LNCAP (cell line): Measurements from ENCODE around the gene C10orf71.

ENCODE experiments used
- TF ChIP-seq, protein P1 (sequence below): fragments of 450-650 bp; IDR thresholded peaks from 2 replicates; pipeline ENCODE4 v1.5.1; 2017; ENCODE audit warnings: mild to moderate bottlenecking

Gene C10orf71

DNA sequence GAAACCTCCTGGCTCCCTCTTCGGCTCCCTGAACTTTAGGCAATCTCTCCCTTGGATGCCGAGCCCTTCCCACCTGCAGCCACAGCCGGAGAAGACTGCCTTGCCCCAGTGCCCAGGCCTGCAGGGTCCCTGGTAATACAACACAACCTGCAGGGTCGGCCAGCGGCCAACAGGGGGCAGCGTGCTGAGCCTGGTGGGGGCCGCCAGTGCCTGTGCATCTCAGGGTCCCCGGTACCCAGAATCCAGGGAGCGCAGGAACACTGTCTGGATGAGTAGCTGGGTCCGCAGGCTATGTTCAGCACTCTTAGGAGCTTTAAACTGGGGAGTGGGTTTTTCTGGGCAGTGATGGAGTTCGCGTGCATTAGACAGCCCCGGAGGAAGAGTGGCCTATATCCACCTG lies 17.5 kb upstream of the C10orf71 start:
- TF ChIP-seq, protein P1, sequence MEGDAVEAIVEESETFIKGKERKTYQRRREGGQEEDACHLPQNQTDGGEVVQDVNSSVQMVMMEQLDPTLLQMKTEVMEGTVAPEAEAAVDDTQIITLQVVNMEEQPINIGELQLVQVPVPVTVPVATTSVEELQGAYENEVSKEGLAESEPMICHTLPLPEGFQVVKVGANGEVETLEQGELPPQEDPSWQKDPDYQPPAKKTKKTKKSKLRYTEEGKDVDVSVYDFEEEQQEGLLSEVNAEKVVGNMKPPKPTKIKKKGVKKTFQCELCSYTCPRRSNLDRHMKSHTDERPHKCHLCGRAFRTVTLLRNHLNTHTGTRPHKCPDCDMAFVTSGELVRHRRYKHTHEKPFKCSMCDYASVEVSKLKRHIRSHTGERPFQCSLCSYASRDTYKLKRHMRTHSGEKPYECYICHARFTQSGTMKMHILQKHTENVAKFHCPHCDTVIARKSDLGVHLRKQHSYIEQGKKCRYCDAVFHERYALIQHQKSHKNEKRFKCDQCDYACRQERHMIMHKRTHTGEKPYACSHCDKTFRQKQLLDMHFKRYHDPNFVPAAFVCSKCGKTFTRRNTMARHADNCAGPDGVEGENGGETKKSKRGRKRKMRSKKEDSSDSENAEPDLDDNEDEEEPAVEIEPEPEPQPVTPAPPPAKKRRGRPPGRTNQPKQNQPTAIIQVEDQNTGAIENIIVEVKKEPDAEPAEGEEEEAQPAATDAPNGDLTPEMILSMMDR, result peak; percentile 56

DNA sequence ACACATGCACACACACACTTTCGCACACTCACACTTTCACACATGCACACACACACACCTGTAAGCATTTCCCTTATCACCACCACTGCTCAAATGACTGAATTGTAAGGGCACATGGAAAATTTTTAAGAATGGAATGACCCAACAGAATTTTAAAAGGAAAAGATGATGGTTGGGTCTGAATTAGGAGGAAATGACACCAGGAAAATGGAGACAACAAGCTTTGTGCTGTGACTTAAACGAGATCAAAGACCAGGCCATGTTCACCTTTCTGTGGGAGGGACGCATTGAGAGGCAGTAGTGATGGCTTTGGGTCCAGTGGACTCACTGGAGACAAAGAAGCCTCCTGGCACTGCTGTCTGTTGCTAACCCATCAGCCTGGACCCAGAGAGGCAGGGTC lies 16.7 kb upstream of the C10orf71 start:
- TF ChIP-seq, protein P1, result no peak

DNA sequence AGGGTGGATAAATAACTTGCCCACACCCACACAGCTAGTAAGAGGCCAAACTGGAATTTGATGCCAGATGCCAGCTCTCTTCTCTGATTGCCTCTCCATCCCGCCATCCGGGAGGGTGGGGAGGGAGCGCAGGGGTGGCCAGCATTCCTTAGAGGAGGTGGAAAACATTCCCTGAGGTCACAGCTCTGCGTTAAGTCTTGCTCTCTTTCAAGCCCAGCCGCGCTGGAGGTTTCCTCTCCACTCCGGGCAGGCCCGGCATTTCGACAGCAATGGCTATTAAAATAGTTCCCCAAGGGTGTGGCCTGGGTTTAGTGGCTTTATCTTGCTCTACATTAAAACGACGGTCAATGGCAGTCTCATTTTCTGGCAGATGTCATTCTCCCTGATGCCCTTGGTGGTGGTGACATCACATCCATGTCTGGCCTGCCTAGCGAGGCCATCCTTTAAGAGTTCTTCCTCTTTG lies 16.1 kb upstream of the C10orf71 start:
- TF ChIP-seq, protein P1, result no peak

DNA sequence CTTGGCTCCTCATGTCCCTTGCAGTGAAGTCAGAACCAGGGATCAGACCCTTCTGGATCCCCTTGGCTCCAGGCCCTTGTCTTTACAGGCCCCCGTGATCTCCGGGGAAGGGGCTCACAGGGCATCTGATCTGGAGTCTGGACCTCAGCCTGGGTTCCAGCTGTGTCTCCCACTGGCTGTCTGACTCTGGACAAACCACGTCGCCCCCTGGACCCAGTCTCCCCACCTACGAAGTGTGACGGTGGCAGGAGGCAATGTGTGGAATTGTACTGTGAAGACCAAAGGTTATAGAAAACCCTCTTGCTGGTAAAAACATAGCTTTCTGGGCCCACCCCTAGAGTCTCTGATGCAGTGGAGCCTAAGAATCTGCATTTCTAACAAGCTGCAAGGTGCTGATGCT lies 15.5 kb upstream of the C10orf71 start:
- TF ChIP-seq, protein P1, result no peak

DNA sequence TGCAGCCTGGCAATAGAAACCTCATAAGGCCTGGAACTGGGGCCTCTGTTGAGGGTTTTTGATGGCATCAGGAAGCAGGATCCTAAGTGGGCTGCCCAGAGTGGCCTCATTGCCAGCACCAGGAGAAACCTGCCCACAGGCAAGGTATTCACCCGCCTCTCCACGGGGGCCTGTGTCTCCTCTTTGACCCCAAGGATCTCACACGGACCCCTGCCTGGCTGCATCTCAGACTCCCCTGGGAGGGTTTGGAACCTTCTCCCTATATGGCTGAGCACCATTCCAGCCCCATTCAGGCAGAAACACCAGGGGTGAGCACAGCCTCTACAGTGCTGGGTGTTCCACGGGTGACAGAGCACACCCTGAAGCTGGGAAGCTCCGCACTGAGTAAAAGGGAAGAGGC lies 14.6 kb upstream of the C10orf71 start:
- TF ChIP-seq, protein P1, result no peak

DNA sequence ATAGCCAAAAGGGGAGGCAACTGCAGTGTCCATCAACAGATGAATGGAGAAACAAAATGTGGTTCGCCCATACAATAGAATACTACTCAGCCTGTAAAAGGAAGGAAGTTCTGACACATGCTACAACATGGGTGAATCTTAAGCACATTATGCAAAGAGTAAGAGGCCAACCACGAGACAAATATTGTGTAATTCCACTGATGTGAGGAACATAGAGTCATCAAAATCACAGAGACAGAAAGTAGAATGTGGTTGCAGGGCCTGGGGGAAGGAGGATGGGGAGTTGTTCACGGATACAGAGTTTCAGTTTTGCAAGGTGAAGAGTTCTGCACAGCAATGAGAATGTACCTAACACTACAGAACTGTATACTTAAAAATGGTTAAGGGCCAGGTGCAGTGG lies 13.7 kb upstream of the C10orf71 start:
- TF ChIP-seq, protein P1, result no peak

DNA sequence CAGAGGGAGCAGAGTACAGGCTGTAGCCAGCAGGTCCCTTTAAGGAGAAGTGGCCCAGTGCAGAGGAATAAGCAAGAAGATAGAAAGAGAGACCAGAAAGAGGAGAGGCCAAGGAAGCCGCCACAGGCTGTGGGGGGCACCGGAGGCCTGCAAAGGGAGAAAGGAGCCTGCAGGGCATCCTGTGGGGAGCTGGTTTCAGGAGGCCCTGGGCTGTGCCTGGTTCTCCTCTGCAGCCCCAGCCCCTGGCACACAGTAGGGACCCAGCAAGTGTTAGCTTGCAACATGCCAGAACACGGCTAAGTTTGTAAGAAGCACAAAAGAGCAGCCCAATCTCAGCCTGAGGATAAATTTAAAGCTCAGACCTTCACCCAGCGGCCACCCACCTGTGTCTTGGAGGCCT lies 12.3 kb upstream of the C10orf71 start:
- TF ChIP-seq, protein P1, result no peak

DNA sequence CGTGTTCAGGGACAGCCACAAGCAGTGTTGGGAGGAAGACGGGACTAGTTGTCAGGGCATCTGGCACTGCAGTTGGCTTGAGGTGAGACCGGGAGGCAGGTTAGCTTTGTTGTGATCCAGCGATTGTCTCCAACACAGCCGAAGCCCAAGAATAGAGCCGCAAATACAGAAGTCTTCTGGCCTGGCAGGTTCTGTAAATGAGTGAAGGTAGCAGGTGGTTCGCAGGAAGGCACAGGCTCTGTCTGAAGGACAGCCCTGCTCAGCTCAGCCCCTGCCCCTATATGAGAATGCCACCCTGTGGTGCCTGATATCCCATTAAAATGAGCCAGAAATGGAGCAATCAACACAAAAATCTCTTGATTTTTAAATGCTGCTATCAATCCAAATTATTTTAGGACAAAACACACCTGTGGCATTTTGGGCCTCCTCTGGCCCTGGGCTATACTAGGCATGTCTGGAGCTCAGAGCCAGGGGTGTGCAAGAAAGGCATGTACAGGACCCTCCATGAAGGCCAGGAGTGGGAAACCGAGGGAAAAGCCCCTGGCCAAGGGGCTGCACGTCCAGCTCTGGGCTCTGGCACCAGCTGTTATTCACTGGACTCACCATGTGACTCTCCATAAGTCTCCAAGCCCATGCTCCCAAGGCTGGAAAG lies 11.2 kb upstream of the C10orf71 start:
- TF ChIP-seq, protein P1, result no peak
